HT-29 (cell line): ENCODE results near the gene RC3H2. TPM values are rescaled to one million over a fixed set of nuclear protein-coding genes. Genes with fewer than 3 reads are reported as not detected.

ENCODE experiments used
- DNase-seq: peaks from one replicate; pipeline ENCODE4 v3.0.0-alpha.2; 2015; ENCODE audit warnings: low spot score
- small RNA-seq: library from RNA; depleted of rRNA; stranded (forward); fragments of <200 nt; gene quantifications from one replicate; pipeline ENCODE3, GENCODE V24; 2014
- total RNA-seq: library from RNA; depleted of rRNA; stranded (reverse); fragments of >200 nt; shearing (Covaris generic); gene quantifications from 2 replicates; pipeline ENCODE4 v1.2.3, GENCODE V29; 2014; rRNA removed

Gene RC3H2
- total RNA-seq, 1 experiment from 2014 or later, result 23.8 TPM

DNA sequence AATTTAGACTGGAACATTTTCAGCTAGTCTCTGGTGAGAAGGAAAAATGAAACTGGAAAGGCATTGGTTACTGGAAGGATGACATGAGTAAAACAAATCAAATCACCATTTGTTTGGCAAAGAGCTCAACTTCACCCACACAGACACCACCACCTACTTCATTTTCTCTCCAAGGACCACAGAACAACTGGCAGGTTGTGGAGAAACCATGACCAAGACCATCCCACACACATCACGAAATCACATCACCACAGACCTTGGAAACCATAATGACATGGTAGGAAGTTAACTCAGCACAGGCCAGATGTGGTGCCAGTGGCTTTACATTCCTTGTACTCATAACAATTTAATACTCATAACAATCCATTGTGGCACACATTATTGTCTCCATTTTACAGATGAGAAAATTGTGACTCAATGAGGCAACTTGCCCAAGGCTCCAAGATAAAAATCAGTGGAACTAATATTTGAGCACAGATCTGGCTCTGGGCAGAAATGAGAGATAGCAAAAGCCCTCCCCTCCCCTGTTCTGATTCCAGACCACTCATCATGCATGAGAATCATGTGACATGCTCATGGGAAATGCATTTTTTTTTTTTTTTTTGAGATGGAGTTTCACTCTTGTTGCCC, 97.8 kb downstream of the RC3H2 start:
- DNase-seq, result no peak

DNA sequence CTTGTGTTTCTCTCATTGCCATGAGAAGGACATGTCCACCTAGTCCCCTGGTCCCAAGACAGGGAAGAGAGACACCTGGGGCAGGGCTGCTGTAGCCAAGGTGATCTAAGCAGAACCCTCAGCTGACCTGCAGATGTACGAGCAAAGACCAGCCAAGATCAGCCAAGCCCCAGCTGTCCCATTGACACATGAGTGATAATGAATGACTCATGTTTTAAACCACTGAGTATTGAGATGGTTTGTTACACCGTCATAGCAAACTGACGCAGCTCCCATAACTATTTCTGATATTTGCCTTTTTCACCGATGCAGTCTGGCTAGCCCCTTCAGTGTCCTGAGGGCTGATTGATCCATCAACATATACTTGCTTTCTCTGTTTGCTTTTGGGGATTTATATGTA, 98.5 kb downstream of the RC3H2 start:
- DNase-seq, result no peak

DNA sequence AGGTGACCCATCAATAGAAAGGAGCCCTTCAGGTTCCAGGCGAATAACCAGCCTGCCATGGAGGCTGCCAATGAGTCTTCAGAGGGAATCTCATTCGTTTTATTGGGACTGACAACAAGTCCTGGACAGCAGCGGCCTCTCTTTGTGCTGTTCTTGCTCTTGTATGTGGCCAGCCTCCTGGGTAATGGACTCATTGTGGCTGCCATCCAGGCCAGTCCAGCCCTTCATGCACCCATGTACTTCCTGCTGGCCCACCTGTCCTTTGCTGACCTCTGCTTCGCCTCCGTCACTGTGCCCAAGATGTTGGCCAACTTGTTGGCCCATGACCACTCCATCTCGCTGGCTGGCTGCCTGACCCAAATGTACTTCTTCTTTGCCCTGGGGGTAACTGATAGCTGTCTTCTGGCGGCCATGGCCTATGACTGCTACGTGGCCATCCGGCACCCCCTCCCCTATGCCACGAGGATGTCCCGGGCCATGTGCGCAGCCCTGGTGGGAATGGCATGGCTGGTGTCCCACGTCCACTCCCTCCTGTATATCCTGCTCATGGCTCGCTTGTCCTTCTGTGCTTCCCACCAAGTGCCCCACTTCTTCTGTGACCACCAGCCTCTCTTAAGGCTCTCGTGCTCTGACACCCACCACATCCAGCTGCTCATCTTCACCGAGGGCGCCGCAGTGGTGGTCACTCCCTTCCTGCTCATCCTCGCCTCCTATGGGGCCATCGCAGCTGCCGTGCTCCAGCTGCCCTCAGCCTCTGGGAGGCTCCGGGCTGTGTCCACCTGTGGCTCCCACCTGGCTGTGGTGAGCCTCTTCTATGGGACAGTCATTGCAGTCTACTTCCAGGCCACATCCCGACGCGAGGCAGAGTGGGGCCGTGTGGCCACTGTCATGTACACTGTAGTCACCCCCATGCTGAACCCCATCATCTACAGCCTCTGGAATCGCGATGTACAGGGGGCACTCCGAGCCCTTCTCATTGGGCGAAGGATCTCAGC, 104.8 kb downstream of the RC3H2 start, which contains the start of gene OR1K1:
Gene OR1K1 (plus strand): TSS at position 58 of the 995 bp plus-strand sequence. CDS start 0 bp downstream, at position 58.
- no peak for DNase-seq

DNA sequence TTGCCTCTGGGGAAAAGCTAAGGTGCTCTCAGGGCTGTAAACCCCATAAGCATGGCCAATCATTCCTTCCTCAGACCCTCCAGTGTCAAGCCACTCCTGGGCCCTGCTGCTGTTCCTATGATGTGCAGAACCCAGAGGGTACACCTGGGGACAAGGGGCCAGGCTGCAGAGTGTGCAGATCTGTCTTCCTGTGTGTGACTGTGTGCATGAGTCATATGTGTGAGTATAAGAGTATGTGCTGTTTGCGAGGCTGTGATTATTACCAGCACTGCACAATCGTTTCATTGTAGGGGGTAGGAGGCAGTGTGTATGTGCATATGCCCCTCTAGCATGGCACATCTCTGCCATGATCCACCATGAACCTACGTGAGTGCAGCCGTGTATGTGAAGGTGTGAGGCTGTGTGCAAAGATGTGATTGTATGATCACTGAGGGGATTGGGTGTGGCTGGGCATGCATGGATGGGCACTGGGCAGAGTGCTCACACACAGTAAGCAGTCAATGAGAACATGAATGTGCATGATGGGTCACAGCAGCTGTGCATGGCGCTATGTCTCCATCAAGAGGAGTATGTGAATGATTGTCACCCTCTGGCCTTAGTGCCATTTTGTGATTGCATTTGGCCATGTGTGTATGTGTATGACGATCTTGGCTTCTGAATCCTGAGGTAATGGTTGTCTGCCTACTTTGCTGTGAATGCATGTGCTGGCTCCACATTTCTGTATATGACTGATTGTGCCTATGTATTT, 107.7 kb downstream of the RC3H2 start:
- DNase-seq, result no peak

Small RNA genes within 50 kb of the gene (small RNA-seq; reads per million reads assigned to genes)
- not detected for gene RNY1P15
- 179 reads per million, percentile 98 among the genes with 10 or more reads in this experiment for gene SNORD90

Other genes with a start within 250 kb of the RC3H2 start
- gene OR1B1, start 247.7 kb downstream of the RC3H2 start, total RNA-seq, result not detected in 2 replicates
- gene OR1L1, start 243.6 kb downstream of the RC3H2 start, total RNA-seq, result not detected in 2 replicates
- not detected in 2 replicates for gene OR1L3, start 230.2 kb downstream of the RC3H2 start, total RNA-seq
- gene OR1L4, start 181.4 kb downstream of the RC3H2 start, total RNA-seq, result not detected in 2 replicates
- not detected in 2 replicates for gene OR1L6, start 163.1 kb downstream of the RC3H2 start, total RNA-seq
- gene OR5C1, start 116.4 kb downstream of the RC3H2 start, total RNA-seq, result not detected in 2 replicates
- not detected in 2 replicates for gene OR1K1, start 105.2 kb downstream of the RC3H2 start, total RNA-seq
- gene PDCL, start 76.8 kb downstream of the RC3H2 start, total RNA-seq, result 10.5 and 15.5 TPM in 2 replicates
- gene ZBTB6, start 8.0 kb upstream of the RC3H2 start, total RNA-seq, result 3.3 and 3.4 TPM in 2 replicates
- 2.6 and 2.8 TPM in 2 replicates for gene ZBTB26, start 26.2 kb upstream of the RC3H2 start, total RNA-seq
- 21.1 and 23.8 TPM in 2 replicates for gene RABGAP1, start 35.7 kb upstream of the RC3H2 start, total RNA-seq
- gene GPR21, start 128.3 kb upstream of the RC3H2 start, total RNA-seq, result 0.44 TPM in 1 of 2 replicates, not detected in the other